Activated naive CD4-positive, alpha-beta T cell treated with anti-CD3 and anti-CD28 coated beads, Interleukin-2, amount 50 U/mL, for 24 hours (primary cell): Measurements from ENCODE around the gene SLX4IP.

Experiments
- H3K27ac Mint-ChIP-seq: one replicate; pipeline ENCODE4 v1.8.0; 2021; ENCODE audit warnings: mild to moderate bottlenecking, mixed read lengths
- H3K27me3 Mint-ChIP-seq: one replicate; pipeline ENCODE4 v1.8.0; 2021; ENCODE audit warnings: mixed read lengths
- H3K36me3 Mint-ChIP-seq: one replicate; pipeline ENCODE4 v1.8.0; 2021; ENCODE audit warnings: mixed read lengths
- H3K4me1 Mint-ChIP-seq: one replicate; pipeline ENCODE4 v1.8.0; 2021; ENCODE audit warnings: mixed read lengths
- H3K4me3 Mint-ChIP-seq: one replicate; pipeline ENCODE4 v1.8.0; 2021; ENCODE audit warnings: mild to moderate bottlenecking, mixed read lengths
- H3K9me3 Mint-ChIP-seq: one replicate; pipeline ENCODE4 v1.8.0; 2021; ENCODE audit warnings: mixed read lengths

Gene SLX4IP

DNA sequence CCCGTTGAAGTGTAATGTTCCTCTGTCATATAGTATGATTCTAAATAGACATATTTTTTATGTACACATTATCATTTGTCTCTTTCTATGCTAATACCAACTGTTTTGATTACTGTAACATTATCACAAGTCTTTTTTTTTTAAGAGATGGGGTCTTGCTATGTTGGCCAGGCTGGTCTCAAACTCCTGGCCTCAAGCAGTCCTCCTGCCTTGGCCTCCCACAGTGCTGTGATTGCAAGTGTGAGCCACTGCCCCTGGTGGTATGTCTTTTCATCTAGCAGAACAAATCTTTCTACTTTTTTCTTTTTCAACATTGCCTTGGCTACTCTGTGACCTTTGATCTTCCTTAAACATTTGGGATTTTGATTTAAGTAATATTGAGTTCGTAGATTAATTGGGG lies 57.7 kb downstream of the SLX4IP start:
- Mint-ChIP-seq H3K36me3 (no peaks in the 10 kb centered on the region), H3K4me1 (peaks cover 51% of the 10 kb centered on the region), H3K27me3 (no peaks in the 10 kb centered on the region), H3K4me3 (no peak overlapping the region), H3K27ac (no peak overlapping the region), H3K9me3 (no peaks in the 10 kb centered on the region)

DNA sequence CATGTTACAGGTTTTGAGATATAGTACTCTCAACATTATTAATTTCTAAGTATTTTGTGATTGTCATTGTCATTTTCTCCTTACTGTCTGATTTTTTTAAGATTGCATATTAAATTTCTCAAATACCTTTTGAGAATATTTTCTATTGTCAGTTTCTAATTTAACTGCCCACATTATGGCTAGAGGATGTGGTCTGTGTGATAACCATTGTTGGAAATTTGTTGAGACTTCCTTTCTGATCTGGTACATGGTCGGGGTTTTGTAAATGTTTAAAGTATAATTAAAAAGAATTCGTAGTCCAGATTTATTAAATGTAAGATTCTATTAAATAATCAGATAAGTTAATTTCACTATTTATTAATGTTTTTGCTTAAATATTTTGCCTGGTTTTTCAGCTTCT lies 60.1 kb downstream of the SLX4IP start:
- H3K9me3 Mint-ChIP-seq, result no peaks in the 10 kb centered on the region
- H3K4me3 Mint-ChIP-seq, result peak overlapping the region; percentile 51
- H3K36me3 Mint-ChIP-seq, result peaks cover 4% of the 10 kb centered on the region
- H3K27ac Mint-ChIP-seq, result no peak overlapping the region
- peaks cover 39% of the 10 kb centered on the region for H3K4me1 Mint-ChIP-seq
- no peaks in the 10 kb centered on the region for H3K27me3 Mint-ChIP-seq

DNA sequence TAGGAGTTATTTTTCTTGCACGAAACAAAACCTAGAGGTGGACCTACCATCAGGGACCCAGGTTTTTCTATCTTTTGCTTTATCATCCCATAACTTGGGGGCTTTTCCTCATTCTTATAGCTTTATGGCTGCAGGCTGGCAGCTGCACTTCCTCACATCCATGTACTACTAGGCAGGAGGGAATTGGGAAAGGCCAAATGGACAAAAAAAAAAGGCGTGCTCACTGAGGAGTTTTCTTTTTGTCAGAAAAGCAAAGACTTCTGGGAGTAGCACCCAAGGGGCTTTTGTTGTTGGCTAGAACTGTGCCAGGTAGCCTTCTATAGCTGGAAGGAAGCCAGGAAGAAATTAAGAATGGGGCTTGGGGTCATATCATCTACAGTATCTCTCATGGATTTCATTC lies 61.4 kb downstream of the SLX4IP start:
- Mint-ChIP-seq H3K36me3 (peaks cover 4% of the 10 kb centered on the region), H3K27me3 (no peaks in the 10 kb centered on the region), H3K4me3 (no peak overlapping the region), H3K27ac (no peak overlapping the region), H3K4me1 (peaks cover 39% of the 10 kb centered on the region), H3K9me3 (no peaks in the 10 kb centered on the region)

DNA sequence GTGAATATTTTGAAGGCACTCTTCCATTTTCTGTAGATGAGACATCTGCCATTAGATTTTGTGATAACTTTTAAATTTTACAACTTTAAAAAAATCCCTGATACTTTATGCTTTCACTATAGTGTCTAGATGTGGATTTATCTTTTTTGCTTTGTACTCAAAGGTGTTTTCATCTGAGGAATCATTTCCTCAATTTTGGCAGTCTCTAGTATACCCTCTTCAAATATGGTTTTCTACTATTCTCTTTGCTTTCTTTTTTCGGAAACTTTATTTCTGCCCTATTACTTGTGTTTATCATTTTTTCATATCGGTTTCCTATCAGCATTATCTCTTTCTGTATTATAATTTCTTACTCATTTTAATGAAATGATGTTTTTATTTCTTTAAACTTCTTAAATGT lies 62.2 kb downstream of the SLX4IP start:
- H3K36me3 Mint-ChIP-seq, result peaks cover 4% of the 10 kb centered on the region
- H3K4me1 Mint-ChIP-seq, result peaks cover 47% of the 10 kb centered on the region
- H3K9me3 Mint-ChIP-seq, result no peaks in the 10 kb centered on the region
- H3K4me3 Mint-ChIP-seq, result no peak overlapping the region
- no peaks in the 10 kb centered on the region for H3K27me3 Mint-ChIP-seq
- H3K27ac Mint-ChIP-seq, result no peak overlapping the region

DNA sequence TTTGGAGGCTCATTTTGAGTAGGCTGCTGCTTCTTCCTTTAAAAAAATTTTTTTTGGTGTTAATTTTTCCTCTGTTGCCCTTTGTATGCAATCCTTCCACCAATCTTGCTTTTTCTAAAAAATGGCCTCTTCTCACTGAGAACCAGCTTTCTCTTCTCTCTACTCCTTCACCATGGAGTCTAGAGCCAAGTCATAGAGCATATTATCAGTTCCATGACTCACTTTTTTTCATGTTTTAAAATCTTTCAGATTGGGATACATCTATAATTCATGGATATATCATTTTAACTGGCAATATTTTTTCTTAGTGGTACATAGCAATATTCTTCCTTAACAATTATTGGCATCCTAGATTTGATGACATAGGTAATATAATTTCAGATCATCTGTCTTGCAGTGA lies 62.7 kb downstream of the SLX4IP start:
- peaks cover 52% of the 10 kb centered on the region for H3K4me1 Mint-ChIP-seq
- H3K27me3 Mint-ChIP-seq, result no peaks in the 10 kb centered on the region
- no peak overlapping the region for H3K27ac Mint-ChIP-seq
- H3K4me3 Mint-ChIP-seq, result no peak overlapping the region
- H3K36me3 Mint-ChIP-seq, result peaks cover 4% of the 10 kb centered on the region
- no peaks in the 10 kb centered on the region for H3K9me3 Mint-ChIP-seq

DNA sequence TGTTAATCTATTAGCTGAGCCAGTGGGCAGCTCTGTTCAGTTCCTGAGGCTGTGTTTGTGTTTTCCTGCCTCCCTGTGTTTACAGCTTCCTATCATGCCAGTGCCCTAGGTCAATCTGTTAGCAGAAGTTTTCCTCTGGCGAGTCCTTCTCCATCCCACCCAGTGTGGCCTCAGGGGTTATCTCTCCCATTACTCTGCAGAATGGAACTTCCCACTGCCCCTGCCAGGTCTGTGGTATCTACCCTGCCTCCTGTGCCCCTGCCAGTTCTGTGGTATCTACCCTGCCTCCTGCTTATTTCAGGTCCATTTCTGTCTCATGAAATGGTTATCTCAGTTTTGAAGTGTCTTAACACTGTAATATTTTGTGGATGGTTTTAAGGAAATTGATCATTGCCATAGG lies 63.1 kb downstream of the SLX4IP start:
- Mint-ChIP-seq H3K27me3 (no peaks in the 10 kb centered on the region), H3K36me3 (peaks cover 4% of the 10 kb centered on the region), H3K4me3 (no peak overlapping the region), H3K27ac (no peak overlapping the region), H3K4me1 (peaks cover 55% of the 10 kb centered on the region), H3K9me3 (no peaks in the 10 kb centered on the region)

DNA sequence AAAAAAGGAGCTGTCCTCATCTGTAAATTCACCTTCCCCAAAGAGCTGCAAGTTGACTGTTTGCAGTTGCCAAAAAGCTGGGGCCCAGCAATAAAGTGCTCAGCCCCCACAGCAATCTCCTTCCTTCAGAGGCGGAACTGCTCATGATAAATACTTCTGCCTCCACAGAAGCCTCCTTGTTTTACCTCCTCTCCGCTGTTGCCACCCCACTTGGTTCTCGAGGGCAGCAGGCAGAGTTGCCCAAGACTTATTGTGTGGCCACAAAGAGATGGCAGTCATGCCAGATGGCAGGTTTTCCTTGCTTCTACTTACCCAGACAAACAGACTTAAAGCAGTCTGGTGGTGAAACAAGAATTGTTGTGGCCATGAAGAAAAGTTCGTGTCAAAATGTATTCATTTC lies 66.3 kb downstream of the SLX4IP start:
- peak overlapping the region; percentile 43 for H3K27ac Mint-ChIP-seq
- peak overlapping the region; percentile 87 for H3K4me3 Mint-ChIP-seq
- H3K4me1 Mint-ChIP-seq, result peaks cover 36% of the 10 kb centered on the region
- H3K27me3 Mint-ChIP-seq, result no peaks in the 10 kb centered on the region
- H3K36me3 Mint-ChIP-seq, result peaks cover 4% of the 10 kb centered on the region
- H3K9me3 Mint-ChIP-seq, result no peaks in the 10 kb centered on the region

DNA sequence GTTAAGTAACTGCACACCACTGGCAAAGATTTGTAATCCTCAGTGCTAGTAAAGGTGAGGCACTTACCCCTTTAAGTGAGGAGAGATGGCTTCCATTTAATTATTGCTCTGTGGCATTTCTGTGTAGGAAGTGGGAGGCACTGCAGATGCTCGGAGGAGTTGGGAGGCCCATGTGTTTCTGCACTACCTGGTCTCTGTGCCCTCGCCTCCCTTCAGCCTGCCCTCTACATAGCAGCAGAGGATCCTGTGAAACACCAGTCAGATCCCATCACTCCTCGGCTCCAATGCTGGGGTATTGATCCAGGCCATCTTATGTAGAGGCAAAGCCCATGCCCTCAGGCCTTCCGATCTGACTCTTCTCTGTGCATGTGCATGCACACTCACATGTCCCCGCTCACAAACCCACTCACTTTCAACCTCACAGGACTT lies 67.0 kb downstream of the SLX4IP start:
- H3K9me3 Mint-ChIP-seq, result no peaks in the 10 kb centered on the region
- no peaks in the 10 kb centered on the region for H3K27me3 Mint-ChIP-seq
- H3K4me1 Mint-ChIP-seq, result peaks cover 38% of the 10 kb centered on the region
- H3K36me3 Mint-ChIP-seq, result peaks cover 4% of the 10 kb centered on the region
- H3K4me3 Mint-ChIP-seq, result peak overlapping the region; percentile 87
- H3K27ac Mint-ChIP-seq, result no peak overlapping the region

DNA sequence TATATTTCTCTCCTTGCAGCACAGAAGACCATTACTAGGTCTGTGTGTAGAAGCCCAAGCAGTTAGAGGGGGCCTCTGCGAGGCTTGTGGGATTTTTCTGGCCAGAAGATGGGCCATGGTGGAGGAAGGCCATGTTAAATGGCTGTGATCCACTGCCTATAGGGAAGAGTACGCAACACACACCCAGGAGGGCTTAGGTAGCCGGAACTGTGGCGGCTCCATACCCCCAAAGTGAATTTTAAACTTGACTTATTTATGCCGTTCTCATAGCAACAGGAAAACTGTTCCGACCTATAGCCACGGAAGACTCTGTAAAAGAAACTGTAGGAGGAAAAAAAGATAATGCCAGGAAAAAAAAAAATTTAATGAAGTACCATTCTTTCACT lies 69.5 kb downstream of the SLX4IP start:
- H3K4me1 Mint-ChIP-seq, result peaks cover 37% of the 10 kb centered on the region
- no peaks in the 10 kb centered on the region for H3K9me3 Mint-ChIP-seq
- H3K4me3 Mint-ChIP-seq, result no peak overlapping the region
- no peaks in the 10 kb centered on the region for H3K27me3 Mint-ChIP-seq
- no peak overlapping the region for H3K27ac Mint-ChIP-seq
- H3K36me3 Mint-ChIP-seq, result peaks cover 2% of the 10 kb centered on the region

DNA sequence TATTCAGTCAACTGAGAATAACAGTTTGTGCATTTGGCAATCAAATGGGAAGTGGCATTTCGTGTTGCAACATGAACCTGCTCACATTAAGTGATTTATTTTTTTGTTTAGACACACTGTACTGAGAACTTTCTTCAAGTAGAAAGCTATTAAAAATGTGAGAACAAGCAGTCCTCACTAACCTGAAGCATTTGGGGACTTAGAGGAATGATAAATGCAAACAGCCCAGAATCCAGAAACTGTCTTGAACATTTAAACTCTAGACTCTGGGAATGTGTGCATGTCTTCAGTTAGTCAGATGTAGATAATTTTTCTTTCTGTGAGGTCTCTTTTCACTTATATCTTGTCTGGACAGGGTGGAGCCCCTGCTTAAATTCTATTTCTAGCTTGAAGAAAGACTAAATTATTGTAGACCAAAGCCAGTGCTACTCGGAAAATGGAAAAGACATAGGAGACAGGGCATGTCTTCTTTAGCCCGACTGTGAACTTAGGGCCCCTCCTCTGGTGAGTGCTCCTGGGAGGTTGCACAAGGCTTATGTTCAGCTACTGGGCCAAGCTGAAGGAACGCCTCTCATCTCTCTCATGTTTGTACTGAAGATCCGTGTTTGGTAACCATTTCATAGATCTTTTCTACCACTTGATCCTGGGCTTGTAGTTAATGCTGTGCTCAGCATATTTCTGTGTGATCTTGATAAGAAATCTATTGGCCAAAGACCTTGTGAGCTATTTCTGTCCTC lies 70.1 kb downstream of the SLX4IP start:
- no peak overlapping the region for H3K4me3 Mint-ChIP-seq
- no peak overlapping the region for H3K27ac Mint-ChIP-seq
- H3K4me1 Mint-ChIP-seq, result peaks cover 33% of the 10 kb centered on the region

DNA sequence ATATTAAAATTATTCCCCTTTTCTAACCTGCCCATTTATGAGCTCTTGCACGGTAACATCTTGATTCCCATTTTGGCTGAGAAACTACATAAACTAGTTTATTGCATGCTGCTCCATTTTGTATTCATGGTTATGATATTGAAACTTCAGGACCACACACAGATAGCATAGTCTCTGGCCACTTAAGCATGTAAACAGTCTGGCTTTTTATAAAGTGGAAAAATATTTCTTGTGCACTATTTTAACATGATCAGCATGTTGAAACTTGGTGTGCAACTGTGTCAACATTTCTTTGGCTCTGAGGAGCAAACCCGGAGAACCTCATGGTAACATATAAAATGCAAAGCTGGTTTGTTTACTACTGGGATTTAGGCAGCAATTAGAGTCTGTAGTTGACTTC lies 70.7 kb downstream of the SLX4IP start:
- Mint-ChIP-seq H3K27me3 (no peaks in the 10 kb centered on the region), H3K4me1 (peaks cover 28% of the 10 kb centered on the region), H3K27ac (no peak overlapping the region), H3K9me3 (no peaks in the 10 kb centered on the region), H3K36me3 (peaks cover 2% of the 10 kb centered on the region), H3K4me3 (no peak overlapping the region)

More for the DNA sequence above, 70.1 kb downstream of the SLX4IP start:
- Mint-ChIP-seq H3K27me3 (no peaks in the 10 kb centered on the region), H3K36me3 (peaks cover 2% of the 10 kb centered on the region), H3K9me3 (no peaks in the 10 kb centered on the region)

DNA sequence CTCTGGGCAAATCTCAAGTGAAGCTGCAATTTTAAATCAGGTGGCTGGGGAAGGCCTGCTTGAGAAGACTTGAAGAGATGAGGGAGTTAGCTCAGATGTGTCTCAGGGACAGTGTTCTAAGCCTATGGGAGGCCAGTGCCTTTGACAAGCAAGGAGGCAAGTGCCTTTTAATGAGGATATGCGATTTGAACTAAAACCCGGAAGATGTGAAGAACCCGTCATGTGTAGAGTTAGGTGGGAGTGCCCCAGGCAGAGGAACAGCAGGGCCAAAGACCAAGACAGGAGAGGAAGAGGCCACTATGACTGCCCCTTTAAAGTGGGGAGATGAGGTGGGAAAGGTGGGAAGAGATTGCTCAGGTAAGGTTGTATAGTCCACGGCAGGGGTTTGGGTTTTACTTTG lies 71.9 kb downstream of the SLX4IP start:
- Mint-ChIP-seq H3K27me3 (no peaks in the 10 kb centered on the region), H3K9me3 (no peaks in the 10 kb centered on the region), H3K36me3 (peaks cover 2% of the 10 kb centered on the region), H3K4me3 (no peak overlapping the region), H3K4me1 (peaks cover 26% of the 10 kb centered on the region), H3K27ac (no peak overlapping the region)

DNA sequence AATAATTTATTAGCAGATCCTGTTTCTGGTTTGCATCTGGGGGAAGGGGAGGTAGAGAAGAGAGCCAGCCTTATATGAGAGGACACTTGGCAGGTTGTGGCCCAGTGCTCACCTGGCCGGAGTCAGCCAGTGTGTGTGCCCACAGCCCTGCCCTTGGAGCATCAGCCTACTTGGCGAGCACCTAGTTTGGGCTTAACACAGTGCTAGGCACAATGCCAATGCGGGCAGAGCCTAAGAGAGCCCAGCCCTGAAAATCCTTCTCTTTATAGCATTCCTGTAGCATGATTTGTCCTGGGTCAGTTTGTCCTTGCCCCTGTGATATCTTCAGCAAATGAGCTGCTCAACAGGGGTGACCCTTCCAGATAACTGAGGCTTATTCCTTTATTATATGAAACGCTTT lies 73.0 kb downstream of the SLX4IP start:
- no peaks in the 10 kb centered on the region for H3K27me3 Mint-ChIP-seq
- no peak overlapping the region for H3K27ac Mint-ChIP-seq
- H3K4me3 Mint-ChIP-seq, result no peak overlapping the region
- H3K4me1 Mint-ChIP-seq, result peaks cover 17% of the 10 kb centered on the region
- H3K36me3 Mint-ChIP-seq, result peaks cover 2% of the 10 kb centered on the region
- H3K9me3 Mint-ChIP-seq, result no peaks in the 10 kb centered on the region

DNA sequence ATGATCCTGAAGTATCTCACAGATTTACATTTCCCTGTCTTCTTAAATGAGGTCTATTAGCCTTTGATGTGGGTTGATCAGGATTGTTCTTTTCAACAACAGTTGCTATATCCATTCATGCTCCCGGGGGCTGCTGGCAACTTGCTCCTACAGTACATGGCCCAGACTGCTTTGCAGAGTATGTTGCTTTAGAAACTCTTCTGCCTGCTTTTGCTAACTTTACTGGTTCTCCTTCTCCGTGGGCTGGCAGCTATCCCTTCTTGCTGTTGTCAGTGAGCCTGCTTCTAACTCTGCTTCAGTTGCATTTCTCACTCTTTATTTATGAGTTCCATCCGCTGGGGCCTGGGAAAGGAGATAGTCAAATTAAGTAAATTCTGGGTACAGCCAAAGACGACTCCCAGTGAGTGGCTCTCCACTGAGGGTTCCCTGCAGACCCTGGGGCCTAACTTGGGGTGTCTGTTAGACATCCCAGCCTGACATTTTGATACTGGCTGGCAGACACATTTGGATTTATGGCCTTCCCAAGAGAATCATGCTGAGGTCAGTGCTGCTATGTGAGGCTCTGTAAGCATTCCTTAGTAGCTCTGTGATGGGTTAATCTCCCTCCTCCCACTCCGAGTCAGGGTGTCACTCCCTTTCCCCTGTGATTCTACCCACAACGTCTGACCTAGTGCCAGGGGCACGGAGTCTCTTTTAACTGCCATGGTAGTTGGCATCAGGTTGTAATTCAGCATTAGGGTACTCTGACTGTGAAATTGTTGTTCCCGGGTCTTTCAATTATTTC lies 73.6 kb downstream of the SLX4IP start:
- Mint-ChIP-seq H3K27me3 (no peaks in the 10 kb centered on the region), H3K4me3 (no peak overlapping the region)

DNA sequence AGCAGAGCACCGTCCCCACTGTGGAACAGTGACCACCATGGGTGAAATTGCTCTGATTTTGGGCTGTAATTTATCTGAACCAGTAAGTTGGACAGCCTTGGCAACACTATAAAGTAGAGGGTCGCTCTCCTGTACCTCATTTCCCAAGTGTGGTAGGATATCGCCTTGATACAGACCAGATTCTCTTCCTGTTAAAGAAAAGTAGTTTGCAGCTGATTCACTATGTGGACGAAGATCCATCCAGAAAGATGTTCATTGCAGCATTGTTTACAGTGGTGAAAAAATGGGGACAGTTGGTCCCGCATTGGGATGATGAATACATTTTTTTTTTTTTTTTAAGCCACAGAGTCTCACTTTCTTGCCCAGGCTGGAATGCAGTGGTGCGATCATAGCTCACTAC lies 74.3 kb downstream of the SLX4IP start:
- Mint-ChIP-seq H3K4me3 (no peak overlapping the region), H3K36me3 (peaks cover 2% of the 10 kb centered on the region), H3K9me3 (no peaks in the 10 kb centered on the region), H3K4me1 (peaks cover 19% of the 10 kb centered on the region), H3K27me3 (no peaks in the 10 kb centered on the region), H3K27ac (no peak overlapping the region)

More for the DNA sequence above, 73.6 kb downstream of the SLX4IP start:
- H3K36me3 Mint-ChIP-seq, result peaks cover 2% of the 10 kb centered on the region
- peaks cover 17% of the 10 kb centered on the region for H3K4me1 Mint-ChIP-seq
- no peaks in the 10 kb centered on the region for H3K9me3 Mint-ChIP-seq
- H3K27ac Mint-ChIP-seq, result no peak overlapping the region

DNA sequence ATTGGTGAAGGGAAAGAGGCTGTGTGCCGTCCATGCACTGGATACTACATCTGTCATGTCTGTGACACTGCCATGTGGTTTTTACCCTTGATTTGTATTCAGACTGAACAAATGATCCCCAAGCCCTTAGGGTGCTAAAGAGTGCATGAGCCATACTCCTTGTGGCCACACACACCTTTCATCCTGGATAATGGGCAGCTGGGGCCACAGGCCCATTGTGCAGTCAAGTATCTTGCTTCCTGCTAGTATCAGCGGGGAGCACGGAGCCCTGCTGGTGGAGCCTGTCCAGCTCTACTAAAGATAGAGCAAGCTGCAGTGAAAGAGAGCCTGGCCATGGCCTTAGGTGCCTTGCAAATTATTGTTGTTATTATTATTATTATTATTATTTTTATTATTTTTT lies 75.1 kb downstream of the SLX4IP start:
- Mint-ChIP-seq H3K4me1 (peaks cover 24% of the 10 kb centered on the region), H3K4me3 (no peak overlapping the region), H3K9me3 (no peaks in the 10 kb centered on the region), H3K27ac (no peak overlapping the region), H3K27me3 (no peaks in the 10 kb centered on the region), H3K36me3 (peaks cover 5% of the 10 kb centered on the region)
